HPDE6-E6E7 (cell line): Measurements from ENCODE around the gene CD69.
"Not testable (repeated sequence)": the region's sequence is repeated elsewhere in the genome, so short reads cannot be mapped to it uniquely, and the experiment has no call there.

Experiments
- DNase-seq: peaks from one replicate; pipeline ENCODE4 v3.0.0; 2011; ENCODE audit warnings: missing footprints; ENCODE audit errors: extremely low spot score

The CD69 gene

DNA sequence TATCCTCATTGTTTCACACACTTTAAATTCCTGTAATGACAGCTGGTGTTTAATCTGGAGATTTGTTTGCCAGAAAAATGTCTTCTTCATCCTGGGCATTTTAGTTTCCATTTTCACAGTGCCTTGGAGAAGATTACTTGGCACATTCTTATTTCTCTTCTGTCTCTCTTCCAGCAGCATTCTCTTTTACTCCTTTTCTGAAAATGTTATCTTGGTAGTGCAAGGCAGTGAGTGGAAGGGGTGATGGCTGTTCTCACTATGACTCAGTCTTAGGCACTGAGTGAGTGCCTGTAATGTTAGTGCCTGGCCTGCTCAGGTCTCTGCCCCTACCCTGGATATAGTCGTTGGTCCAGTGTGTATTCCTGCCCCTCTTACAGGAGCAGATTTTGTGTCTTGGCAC lies 40.9 kb downstream of the CD69 start:
- no peak for DNase-seq

DNA sequence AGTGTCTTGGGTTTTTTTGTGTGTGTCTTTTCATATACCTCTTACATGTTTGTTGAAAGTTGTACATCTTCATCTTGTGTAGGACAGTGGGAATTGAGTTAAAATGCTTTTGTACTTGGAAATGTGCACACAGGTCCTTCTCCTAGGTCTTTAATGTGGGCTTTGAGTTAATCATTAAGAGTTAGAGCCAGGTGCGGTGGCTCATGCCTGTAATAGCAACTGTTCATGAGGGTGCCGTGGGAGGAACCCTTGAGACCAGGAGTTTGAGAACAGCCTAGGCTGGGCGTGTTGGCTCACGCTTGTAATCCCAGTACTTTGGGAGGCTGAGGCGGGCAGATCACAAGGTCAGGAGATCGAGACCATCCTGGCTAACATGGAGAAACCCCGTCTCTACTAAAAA lies 41.7 kb downstream of the CD69 start:
- no peak for DNase-seq

DNA sequence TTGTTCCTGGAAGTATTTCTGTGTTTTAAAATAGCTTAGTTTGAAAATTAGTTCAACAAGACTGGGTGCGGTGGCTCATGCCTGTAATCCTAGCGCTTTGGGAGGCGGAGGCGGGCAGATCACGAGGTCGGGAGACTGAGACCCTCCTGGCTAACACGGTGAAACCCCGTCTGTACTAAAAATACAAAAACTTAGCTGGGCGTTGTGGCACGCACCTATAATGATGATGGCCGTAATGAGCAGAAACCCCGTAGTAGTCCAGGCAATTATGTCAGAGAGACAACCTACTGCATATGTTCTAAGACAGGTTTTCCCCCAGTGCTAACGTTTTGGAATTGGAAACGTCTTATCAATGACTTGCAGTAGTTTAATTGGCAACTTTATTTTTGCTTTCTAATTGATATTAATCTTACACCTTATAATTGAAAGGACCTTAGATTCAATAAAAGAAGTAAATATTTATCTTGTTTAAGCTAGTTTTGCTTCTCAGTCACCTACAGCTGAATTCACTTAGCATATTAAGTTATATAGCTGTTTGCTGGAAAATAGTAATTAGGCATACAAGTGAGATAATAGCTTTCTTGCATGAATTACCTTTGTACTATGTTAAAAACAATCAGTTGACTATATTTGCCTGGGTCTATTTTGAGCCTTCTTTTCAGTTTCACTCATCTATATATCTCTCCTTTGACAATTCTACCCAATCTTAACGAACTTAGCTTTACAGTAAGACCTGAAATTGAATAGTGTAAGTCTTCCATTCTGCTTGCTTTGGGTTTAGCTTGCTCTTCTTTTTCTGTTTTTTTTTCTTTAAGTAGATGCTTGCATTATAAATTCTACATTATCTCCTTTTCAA lies 43.4 kb downstream of the CD69 start:
- DNase-seq: no peak

DNA sequence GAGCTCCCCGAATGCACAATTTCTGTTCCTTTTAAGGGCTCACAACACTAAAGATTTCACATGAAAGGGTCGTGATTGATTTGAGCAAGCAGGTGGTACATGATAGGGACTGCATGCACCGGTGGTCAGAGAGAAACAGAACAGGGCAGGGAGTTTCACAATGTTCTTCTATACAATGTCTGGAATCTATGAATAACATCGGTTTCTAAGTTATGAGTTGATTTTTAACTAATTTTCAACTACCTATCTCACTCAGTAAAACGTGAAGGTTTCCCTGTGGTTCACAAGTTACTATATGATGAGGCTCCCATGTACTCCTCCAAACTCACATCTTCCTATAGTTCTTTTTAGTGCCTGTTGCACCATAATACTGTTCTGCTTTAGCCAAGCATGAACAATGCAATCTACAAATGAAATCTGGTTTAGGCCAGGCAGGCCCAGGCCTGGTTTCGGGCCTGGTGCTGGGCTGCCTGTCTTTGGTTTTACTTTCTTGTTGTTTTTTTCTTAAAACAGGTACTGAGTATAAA lies 47.6 kb downstream of the CD69 start:
- DNase-seq: not testable (repeated sequence)

DNA sequence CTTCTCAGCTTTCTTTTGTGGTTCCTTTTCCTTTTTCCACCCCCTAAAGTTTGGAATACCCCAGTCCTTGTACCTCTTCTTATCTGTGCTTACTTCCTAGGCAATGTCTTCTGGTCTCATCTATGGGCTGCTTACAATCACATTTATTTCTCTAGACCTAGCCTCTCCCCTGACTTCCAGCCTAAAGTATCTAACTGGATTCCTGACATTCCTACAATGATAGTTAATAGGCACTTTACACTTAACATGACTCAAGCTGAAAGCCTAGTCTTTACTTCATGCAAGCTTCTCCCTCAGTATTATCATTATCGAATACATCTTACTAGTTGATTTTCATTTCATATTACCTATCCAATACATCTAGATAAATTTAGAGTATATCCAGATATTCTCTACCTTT lies 49.0 kb downstream of the CD69 start:
- no peak for DNase-seq

DNA sequence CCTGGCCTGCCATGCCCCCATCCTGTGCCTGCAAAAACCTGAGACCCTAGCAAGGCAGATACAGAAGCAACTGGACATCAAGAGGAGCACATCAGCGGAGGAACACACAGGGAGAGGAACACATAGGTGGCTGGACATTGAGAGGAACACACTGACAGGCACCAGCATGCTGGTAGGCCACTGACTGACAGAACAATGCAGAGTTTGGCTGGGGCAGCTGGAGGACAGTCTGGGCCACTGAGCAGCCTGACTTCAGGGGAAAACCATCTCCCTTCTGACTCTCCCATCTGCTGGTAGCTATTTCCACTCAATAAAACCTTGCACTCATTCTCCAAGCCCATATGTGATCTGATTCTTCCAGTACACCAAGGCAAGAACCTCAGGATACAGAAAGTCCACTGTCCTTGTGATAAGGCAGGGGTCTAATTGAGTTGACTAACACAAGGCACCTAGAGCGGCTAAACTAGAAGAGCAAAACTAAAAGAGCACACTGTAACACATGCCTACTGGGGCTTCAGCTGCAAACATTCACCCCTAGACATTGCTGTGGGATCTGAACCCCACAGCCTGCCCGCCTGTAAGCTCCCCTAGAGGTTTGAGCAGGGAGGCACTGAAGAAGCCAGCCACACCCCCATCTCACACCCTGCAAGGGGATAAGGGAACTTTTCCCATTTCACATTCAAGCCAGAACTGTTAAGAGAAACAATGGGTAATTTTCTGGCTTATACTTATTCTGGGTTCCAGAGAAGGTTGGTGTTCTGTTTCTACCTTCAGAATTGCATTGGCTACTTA lies 49.9 kb downstream of the CD69 start:
- no peak for DNase-seq

DNA sequence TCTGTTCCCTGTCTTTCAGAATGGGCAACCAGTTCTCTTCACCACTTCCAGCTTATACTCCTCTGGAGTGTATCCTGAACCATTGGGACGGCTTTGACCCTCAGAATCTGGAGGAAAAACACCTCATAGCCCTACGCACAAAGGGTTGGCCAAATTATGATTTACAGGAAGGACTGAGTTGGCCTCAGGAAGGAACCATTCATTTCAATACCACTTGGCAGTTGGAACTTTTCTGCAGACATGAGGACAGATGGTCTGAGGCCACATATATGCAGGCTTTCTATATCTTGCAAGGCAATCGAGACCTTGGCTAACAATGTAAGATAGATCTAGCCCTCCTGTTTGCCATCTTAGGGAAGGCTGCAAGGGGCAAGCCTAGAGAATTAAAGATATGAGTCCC lies 51.8 kb downstream of the CD69 start:
- DNase-seq: no peak

DNA sequence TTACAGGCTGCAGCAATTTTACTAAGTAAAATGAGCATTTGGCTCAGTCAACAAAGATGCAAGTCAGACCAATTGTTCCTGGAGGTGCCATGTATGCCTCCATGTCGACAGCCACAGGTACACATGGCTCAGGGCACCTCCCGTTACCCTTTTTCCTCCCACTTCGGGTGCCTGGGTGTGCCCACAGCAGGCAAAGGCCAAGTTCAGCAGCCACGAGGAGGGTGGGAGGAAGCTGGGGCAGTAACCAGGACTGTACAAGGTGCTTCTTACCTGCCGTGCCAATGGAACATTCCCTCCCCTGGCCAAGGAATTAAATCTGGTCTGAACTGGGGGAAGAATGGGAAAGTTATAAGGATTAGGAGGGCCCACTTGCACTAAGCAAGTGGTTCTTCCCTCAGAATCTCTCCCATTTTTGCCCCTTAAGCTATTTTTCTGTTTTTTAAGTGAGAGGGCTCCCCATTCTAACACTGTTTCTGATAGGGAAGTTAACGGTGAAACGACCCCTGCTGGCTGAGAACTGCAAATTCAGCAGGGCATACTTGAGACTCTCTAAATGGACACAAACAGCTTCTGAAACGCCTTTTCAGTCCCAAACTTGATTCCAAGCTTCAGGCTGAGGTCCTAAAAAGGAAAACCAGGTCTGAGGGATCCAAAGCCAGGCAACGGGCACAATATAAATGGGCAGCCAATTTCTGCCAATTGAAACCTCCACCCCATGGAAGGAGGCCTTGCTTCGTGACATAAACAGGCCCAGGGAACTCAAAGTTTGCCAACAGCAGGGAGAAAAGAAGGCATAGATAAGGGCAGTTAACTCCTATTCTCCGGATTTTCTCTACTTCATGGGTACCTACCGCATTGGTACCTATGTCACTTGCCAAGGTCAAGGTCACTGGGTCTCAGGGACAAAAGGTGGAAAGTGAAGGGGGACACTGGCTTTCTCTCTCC lies 52.6 kb downstream of the CD69 start:
- peak; percentile 28 for DNase-seq

DNA sequence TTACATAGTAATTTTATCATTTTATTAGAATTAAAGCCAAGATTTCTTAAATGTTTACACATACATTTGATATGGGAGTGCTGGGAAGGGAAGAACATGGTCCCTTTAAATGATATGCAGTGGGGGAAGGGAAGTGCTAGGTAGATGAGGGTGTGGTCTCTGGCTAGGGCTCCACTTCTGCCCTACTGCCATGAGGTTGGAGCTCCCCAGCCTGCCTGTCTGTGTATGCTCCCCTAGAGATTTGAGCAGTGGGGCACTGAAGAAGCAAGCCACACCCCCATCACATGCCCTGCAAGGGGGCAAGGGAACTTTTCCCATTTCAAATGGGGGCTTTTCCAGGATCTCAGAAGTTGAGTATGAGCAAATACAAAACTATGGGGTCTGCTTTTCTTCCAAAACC lies 53.3 kb downstream of the CD69 start:
- DNase-seq: no peak

DNA sequence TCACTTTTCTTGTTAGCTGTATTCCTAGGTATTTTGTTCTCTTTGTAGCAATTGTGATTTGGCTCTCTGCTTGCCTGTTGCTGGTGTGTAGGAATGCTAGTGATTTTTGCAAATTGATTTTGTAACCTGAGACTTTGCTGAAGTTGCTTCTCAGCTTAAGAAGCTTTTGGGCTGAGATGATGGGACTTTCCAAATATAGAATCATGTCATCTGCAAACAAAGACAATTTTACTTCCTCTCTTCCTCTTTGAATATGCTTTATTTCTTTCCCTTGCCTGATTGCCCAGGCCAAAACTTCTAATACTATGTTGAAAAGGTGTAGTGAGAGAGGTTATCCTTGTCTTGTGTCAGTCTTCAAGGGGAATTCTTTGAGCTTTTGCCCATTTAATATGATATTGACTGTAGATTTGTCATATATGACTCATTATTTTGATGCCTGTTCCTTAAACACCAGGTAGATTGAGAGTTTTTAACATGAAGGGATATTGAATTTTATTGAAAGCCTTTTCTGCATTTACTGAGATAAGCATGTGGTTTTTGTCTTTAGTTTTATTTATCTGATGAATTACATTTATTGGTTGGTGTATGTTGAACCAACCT lies 54.5 kb downstream of the CD69 start:
- DNase-seq: no peak

DNA sequence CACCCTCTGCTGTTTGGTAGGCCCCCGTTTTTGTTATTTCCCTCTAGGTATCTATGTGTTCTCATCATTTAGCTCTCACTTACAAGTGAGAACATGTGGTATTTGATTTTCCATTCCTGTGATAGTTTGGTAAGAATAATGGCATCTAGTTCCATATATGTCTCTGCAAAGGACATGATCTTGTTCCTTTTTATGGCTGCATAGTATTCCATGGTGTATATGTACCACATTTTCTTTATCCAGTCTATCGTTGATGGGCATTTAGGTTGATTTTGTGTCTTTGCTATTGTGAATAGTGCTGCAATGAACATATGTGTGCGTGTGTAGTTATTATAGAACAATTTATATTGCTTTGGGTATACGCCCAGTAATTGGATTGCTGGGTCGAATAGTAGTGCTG lies 56.1 kb downstream of the CD69 start:
- DNase-seq: not testable (repeated sequence)
